Measurements from ENCODE around the gene KRTAP1-3. TPM values are rescaled to one million over a fixed set of nuclear protein-coding genes. Genes with fewer than 3 reads are reported as not detected.
"Not testable (repeated sequence)": the region's sequence is repeated elsewhere in the genome, so short reads cannot be mapped to it uniquely, and the experiment has no call there.

KRTAP1-3 gene
- polyA plus RNA-seq, 1 experiment: not detected

DNA sequence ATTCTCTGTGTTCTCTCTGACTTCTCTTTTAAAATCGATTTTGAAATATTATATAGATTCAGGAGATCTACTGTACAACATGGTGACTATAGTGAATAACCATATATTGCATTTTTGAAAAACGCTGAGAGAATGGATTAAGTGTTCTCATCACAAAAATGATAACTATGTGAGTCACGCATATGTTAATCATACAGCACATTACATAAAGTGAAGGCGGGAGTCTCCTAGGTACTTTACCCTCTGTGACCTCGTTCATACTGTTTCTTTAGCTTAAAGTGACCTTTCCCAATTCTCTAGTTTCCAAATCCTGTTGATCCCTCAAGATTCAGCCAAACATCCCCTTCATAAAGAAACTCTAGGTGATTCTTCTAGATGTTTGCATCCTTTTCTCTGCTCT lies 31.9 kb downstream of the KRTAP1-3 start:
- Histone ChIP-seq H3K27me3 (ENCODE audit: control insufficient read depth, insufficient read depth, low read length) (no peaks in the 10 kb centered on the region), H3K27ac (ENCODE audit: low read depth, low read length) (no peak overlapping the region), H3K9me3 (ENCODE audit: control insufficient read depth, insufficient read depth, low read length) (no peaks in the 10 kb centered on the region), H3K4me3 (ENCODE audit: low read depth, low read length) (no peak overlapping the region)
- ChIA-PET POLR2A (no interaction called here), CTCF (no interaction called here)
- no peak for DNase-seq (ENCODE audit: low read depth, low spot score)
- no peak for TF ChIP-seq CTCF (IDR thresholded peaks at IDR 0.05; ENCODE audit: low read depth, low read length)

DNA sequence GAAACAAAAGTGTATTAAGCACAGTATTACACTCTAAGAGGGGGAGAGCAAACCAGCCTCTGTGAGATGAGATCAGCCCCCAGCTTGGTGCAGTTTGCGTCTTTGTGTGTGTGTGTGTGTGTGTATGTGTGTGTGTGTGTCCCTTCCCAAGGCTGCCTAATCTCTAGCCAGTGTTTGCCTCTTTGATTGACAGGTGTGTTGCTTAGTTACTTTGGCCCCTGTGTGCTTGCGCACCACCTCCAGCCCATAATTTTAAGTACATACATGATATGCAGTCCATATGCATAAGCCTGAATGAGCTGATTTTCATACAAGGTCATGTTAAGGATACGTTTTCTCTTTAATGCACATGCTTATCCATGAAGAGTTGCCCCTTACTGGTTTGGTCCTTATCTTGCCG lies 32.9 kb downstream of the KRTAP1-3 start:
- Histone ChIP-seq H3K4me3 (ENCODE audit: low read depth, low read length) (no peak overlapping the region), H3K9me3 (ENCODE audit: control insufficient read depth, insufficient read depth, low read length) (no peaks in the 10 kb centered on the region), H3K27me3 (ENCODE audit: control insufficient read depth, insufficient read depth, low read length) (no peaks in the 10 kb centered on the region), H3K27ac (ENCODE audit: low read depth, low read length) (no peak overlapping the region)
- ChIA-PET POLR2A (no interaction called here), CTCF (no interaction called here)
- no peak for DNase-seq (ENCODE audit: low read depth, low spot score)
- no peak for TF ChIP-seq CTCF (IDR thresholded peaks at IDR 0.05; ENCODE audit: low read depth, low read length)

DNA sequence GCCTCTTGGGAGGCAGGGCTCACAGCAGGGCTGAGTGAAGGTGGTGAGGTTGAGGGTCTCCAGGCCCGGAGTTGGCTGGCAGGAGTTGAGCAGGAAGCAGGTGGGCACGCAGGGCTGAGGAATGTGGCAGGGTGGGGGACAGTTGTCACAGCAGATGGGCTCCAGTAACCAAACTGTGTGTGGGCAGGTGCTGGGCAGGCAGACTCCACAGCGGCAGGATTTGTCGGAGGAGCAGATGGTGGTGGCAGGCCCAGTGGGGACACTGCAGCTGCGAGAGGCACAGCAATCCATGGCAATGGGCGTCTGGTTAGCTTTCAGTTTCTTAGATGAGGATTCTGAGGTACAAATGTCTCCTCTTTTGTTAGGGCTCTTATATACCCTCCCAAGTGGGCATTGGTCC lies 35.1 kb downstream of the KRTAP1-3 start, which contains the start of gene KRTAP3-2:
Gene KRTAP3-2, minus strand, starts transcription at position 344 of the 400 bp plus-strand sequence. Its CDS starts 53 bp downstream, at position 291.
- POLR2A ChIA-PET; DNase-seq (ENCODE audit: low read depth, low spot score); H3K27me3 ChIP-seq (ENCODE audit: control insufficient read depth, insufficient read depth, low read length); H3K4me3 ChIP-seq (ENCODE audit: low read depth, low read length); H3K9me3 ChIP-seq (ENCODE audit: control insufficient read depth, insufficient read depth, low read length); H3K27ac ChIP-seq (ENCODE audit: low read depth, low read length); CTCF ChIA-PET: not testable (repeated sequence)

- H3K27ac ChIP-seq (ENCODE audit: low read depth, low read length): no peak overlapping the region
- TF ChIP-seq CTCF (IDR thresholded peaks at IDR 0.05; ENCODE audit: low read depth, low read length): no peak
- ChIA-PET CTCF (no interaction called here), POLR2A (no interaction called here)
- H3K9me3 ChIP-seq (ENCODE audit: control insufficient read depth, insufficient read depth, low read length): no peaks in the 10 kb centered on the region
- no peak overlapping the region for H3K4me3 ChIP-seq (ENCODE audit: low read depth, low read length)
- no peak for DNase-seq (ENCODE audit: low read depth, low spot score)
- no peaks in the 10 kb centered on the region for H3K27me3 ChIP-seq (ENCODE audit: control insufficient read depth, insufficient read depth, low read length)
Measured at GRCh38 chr17:40997361-40997760, 37.3 kb downstream of the KRTAP1-3 start.

DNA sequence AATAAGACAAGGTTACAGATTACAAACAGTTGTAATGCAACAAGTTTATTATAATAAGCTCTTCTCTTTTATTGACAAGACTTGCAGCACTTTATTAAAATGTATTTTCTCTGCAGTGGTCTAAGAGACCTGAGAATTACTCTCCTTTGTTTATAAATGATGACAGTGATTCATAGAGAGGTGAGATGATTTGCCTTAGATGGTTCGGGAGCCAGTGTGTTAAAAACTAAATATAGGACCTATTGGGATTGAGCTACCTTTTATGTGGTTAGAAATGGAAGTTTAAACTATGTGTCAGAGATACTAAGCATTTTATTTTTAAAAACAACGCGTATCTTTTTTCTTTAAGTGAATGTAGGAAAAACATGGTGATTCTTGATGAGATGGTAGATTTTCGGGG lies 37.8 kb downstream of the KRTAP1-3 start:
- CTCF ChIA-PET: no interaction called here
- DNase-seq (ENCODE audit: low read depth, low spot score): no peak
- TF ChIP-seq CTCF (IDR thresholded peaks at IDR 0.05; ENCODE audit: low read depth, low read length): no peak
- no peak overlapping the region for H3K4me3 ChIP-seq (ENCODE audit: low read depth, low read length)
- no peaks in the 10 kb centered on the region for H3K9me3 ChIP-seq (ENCODE audit: control insufficient read depth, insufficient read depth, low read length)
- POLR2A ChIA-PET: interaction anchor here (0.6 kb wide), 1 partner anchor 1719 kb away, joined by 7 read pairs; no protein-coding TSS in a partner anchor
- H3K27ac ChIP-seq (ENCODE audit: low read depth, low read length): no peak overlapping the region
- H3K27me3 ChIP-seq (ENCODE audit: control insufficient read depth, insufficient read depth, low read length): no peaks in the 10 kb centered on the region

DNA sequence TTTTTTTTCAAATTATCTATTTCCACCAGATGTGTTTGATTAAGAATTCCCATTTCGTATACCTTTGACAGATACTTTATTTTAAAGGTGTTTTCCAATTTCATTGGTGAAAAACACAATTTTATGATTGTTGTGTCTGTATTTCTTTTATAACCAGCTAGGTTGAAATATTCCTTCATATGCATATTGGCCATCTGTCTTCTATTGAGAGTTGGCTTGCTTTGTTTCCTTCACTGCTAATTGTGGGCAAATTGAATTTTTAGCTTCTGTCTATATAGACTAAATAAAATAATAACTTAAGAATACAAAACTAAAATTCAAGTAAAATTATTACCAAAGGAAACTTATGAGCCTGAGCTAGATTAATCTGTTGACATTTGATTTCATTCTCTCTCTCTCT lies 39.6 kb downstream of the KRTAP1-3 start:
- Histone ChIP-seq H3K27ac (ENCODE audit: low read depth, low read length) (no peak overlapping the region), H3K9me3 (ENCODE audit: control insufficient read depth, insufficient read depth, low read length) (no peaks in the 10 kb centered on the region), H3K27me3 (ENCODE audit: control insufficient read depth, insufficient read depth, low read length) (no peaks in the 10 kb centered on the region), H3K4me3 (ENCODE audit: low read depth, low read length) (no peak overlapping the region)
- POLR2A ChIA-PET: no interaction called here
- no peak for TF ChIP-seq CTCF (IDR thresholded peaks at IDR 0.05; ENCODE audit: low read depth, low read length)
- CTCF ChIA-PET: no interaction called here
- DNase-seq (ENCODE audit: low read depth, low spot score): no peak
